HG02870 (cell line): ENCODE data around the gene WDCP.
"Not testable (repeated sequence)": the region's sequence is repeated elsewhere in the genome, so short reads cannot be mapped to it uniquely, and the experiment has no call there.

Experiments used
- ATAC-seq: cut with Tn5 transposase; IDR thresholded peaks from one replicate; pipeline ENCODE4 v1.9.1; 2021; ENCODE audit warnings: mild to moderate bottlenecking, moderate library complexity; ENCODE audit not compliant: unreplicated experiment

The WDCP gene

GRCh38 chr2:24022975-24023575 is 24.1 kb downstream of the WDCP start:
- no peak for ATAC-seq

- no peak for ATAC-seq
These were observed 24.7 kb downstream of the WDCP start for GRCh38 chr2:24022324-24022974.

- no peak for ATAC-seq
These were observed 25.8 kb downstream of the WDCP start for GRCh38 chr2:24021122-24021998.

- ATAC-seq, result no peak
These were observed 26.9 kb downstream of the WDCP start for GRCh38 chr2:24020244-24020643.

DNA sequence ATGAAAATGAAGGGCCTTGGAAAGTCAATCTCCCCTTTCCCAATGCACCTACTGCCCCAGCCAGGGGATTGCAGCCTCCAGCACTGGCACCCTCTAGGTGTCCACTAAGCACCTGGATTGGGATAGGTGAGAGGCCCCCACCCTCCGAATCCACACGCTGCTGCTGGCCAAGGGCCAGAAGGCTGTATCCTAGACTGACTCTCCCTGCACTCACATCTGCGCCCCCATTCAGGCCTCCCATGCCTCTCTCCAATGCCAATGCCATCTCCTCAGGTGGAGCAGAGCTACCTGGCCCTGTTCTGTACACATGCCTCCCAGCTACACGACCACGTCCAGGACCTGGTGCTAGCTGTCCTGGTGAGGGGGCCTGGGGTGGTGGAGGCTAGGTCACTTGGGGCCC is 27.5 kb downstream of the WDCP start:
- ATAC-seq, result no peak

DNA sequence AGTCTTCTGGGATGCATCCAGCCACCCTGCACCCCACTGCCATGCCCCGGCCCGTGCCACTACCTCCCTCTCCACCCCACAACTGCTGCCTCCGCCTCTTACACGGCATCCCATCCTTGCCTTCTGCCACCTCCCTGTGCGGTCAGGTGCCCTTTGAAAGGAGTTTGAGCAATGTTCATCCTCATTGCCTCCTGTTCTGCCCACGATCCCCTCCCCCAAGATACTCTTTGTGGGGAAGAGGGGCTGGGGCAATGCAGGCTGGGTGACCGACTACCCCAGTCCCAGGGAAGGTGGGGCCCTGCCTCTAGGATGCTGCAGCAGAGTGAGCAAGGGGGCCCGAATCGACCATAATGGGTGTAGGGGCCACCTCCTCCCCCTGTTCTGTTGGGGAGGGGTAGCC is 28.9 kb downstream of the WDCP start:
- ATAC-seq, result no peak

DNA sequence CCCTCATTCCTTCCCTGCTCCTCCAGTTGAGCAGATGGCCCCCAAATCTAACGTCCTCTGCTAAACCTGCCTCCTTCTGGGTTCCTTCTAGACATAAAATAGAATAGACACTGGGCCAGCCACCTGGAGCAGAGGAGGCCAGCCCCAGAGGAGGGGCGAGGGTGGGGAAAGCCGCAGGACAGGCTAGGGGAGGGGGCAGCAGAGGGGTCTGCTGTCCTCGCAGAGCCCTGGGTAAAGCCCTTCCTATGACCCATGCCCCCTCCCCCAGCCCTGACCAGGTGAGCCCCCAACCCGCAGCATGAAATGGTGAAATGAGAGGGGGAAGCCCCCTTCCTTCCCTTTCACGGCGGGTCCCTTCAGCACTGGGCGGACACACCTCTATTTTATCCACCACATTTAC is 29.5 kb downstream of the WDCP start:
- ATAC-seq, result no peak

GRCh38 chr2:24016853-24017703 is 30.1 kb downstream of the WDCP start:
- no peak for ATAC-seq

- ATAC-seq, result no peak
These were observed 30.8 kb downstream of the WDCP start for GRCh38 chr2:24016376-24016761.

DNA sequence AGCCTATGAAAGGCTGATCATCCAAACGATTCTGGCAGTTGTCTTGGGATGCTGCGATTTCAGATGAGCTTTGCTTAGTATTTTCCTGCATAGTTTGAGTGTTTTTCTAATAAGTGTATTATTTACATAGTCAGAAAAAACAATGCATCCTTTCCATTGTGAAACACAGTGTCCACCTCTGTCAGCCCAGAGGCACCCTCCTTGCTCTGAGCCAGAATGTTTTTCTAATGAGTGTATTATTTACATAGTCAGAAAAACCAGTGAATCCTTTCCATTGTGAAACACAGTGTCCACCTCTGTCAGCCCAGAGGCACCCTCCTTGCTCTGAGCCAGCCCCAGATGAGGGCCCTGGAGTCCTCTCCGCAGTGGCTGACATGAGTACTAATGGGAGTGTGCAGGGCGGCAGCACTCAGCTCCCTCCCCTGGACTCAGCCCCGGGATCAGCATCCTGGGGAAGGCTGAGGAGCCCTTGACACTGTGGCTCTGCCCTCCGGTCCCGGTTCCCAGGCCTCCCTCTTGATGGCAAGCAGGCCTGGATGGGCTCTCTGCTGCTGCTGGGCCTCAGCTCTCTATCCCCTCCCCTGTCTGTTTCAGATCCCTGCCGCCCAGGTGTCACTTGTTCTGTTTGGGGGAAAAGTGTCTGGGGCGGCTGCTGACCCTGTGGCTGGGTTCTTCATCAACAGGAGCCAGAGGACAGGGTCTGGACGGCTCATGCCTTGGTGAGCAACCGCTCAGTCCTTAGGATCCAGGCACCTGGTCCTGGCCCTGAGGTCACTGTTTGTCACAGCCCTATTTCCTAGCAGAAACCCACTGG is 31.4 kb downstream of the WDCP start:
- ATAC-seq, result no peak

DNA sequence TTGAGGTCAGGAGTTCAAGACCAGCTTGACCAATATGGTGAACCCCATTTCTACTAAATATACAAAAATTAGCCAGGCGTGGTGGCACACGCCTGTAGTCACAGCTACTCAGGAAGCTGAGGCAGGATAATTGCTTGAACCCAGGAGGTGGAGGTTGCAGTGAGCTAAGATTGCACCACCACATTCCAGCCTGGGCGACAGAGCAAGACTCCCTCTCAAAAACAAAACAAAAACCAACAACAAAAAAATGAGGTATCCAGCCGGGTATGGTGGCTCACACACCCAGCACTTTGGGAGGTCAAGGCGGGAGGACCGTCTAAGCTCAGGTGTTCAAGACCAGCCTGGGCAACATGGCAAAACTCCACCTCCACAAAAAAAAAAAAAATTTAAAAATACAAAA is 32.3 kb downstream of the WDCP start:
- ATAC-seq, result not testable (repeated sequence)

DNA sequence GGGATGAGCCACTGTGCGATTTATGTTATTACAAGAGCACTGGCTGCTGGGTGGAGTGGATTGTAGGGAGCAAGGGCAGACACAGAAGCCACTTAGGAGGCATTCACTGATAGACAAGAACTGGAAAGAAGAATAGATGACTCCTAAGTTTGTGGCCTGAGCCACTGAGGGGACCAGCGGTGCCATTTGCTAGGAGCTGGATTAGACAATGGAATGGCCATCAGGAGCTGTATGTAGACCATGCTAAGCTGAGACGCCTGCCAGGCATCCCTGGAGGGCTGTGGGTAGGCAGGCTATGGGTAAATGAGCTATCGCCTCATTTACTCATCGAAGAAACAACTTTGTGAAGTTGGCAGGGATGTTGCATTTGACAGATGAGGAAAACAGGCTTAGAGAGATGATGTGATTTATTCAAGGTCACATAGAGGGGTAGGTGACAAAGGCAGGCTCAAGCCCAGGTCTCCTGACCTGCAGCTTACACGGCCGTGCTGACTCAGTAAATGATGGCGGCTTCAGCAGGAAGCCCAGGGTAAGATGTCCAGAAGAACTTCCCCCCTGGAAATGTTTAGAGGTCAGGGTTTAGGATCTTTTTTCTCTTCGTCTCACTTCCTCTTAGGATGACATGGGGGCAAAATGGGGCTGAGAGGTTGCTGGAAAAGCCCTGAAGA is 34.5 kb downstream of the WDCP start:
- ATAC-seq, result no peak

- no peak for ATAC-seq
These were observed 35.7 kb downstream of the WDCP start for GRCh38 chr2:24011250-24012104.

GRCh38 chr2:24010477-24011249 is 36.5 kb downstream of the WDCP start:
- ATAC-seq, result no peak

- no peak for ATAC-seq
These were observed 37.3 kb downstream of the WDCP start, which contains the start of gene MFSD2B for GRCh38 chr2:24009680-24010476. Gene MFSD2B, plus strand, starts transcription at chr2:24010085. Its CDS starts 12 bp downstream, at chr2:24010097.

DNA sequence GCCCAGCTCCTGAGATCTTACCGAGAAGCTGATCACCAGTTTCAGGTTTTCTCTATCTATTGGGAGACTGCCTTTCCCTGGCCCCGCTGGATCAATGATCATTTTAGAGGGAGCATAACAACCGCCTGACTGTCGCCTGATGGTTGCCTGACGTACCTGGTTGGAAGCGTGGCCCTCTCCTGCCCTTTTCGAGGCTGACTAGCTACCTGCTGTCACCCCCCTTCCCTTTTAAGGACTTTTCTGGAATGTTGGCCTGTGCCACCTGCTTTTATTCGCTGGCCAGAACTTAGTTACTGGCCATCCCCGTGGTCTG is 37.9 kb downstream of the WDCP start:
- no peak for ATAC-seq

- ATAC-seq, result no peak
These were observed 38.4 kb downstream of the WDCP start for GRCh38 chr2:24008672-24009366.
